Vagina (tissue), 2 donors: ENCODE results near the gene IRX4.

ENCODE experiments used
- CTCF ChIP-seq, 3 experiments: fragments of 450-650 bp in 2 of 3; fragments of 200-600 bp in 1 of 3; sonication (generic) in 1 of 3; IDR thresholded peaks; one replicate each; pipeline ENCODE4 v1.5.1; 2017 to 2019; ENCODE audit warnings: antibody characterized with exemption in 3 of 3, mild to moderate bottlenecking in 2 of 3, moderate library complexity in 2 of 3
- POLR2A ChIP-seq, 2 donors: fragments of 450-650 bp; IDR thresholded peaks; one replicate each; pipeline ENCODE4 v1.6.1; 2017; ENCODE audit warnings: antibody characterized with exemption in 2 of 2, mild to moderate bottlenecking in 2 of 2, moderate library complexity in 2 of 2
- POLR2AphosphoS5 ChIP-seq, 2 donors: sonication (generic); formaldehyde crosslinking; IDR thresholded peaks; one replicate each; pipeline ENCODE4 v1.9.0; 2017; ENCODE audit warnings: antibody characterized with exemption in 2 of 2, mild to moderate bottlenecking in 2 of 2, low read depth in 1 of 2; ENCODE audit not compliant: insufficient read depth in 1 of 2

GRCh38 chr5:1833264-1834021, 49.3 kb downstream of the IRX4 start:
- no peak for TF ChIP-seq CTCF (IDR thresholded peaks at IDR 0.05)
- no peak for TF ChIP-seq POLR2A (IDR thresholded peaks at IDR 0.05)
- TF ChIP-seq POLR2AphosphoS5 (IDR thresholded peaks at IDR 0.05; ENCODE audit: insufficient read depth in 1 of 2, low read depth in 1 of 2) = no peak
